IgD-negative memory B cell (primary cell): ENCODE results near the gene FBXO24. TPM values are rescaled to one million over a fixed set of nuclear protein-coding genes. Genes with fewer than 3 reads are reported as not detected.

Experiments used
- H3K27ac Mint-ChIP-seq, 3 donors: one replicate each; pipeline ENCODE4 v1.8.0; 2020 to 2022; ENCODE audit warnings: mild to moderate bottlenecking in 3 of 3, mixed read lengths in 3 of 3, moderate library complexity in 1 of 3
- H3K27me3 Mint-ChIP-seq: one replicate; pipeline ENCODE4 v1.8.0; 2021; ENCODE audit warnings: mixed read lengths
- H3K36me3 Mint-ChIP-seq: one replicate; pipeline ENCODE4 v1.8.0; 2020; ENCODE audit warnings: mild to moderate bottlenecking, mixed read lengths
- H3K4me1 Mint-ChIP-seq, 3 donors: one replicate each; pipeline ENCODE4 v1.8.0; 2020 to 2022; ENCODE audit warnings: mixed read lengths in 3 of 3, mild to moderate bottlenecking in 1 of 3
- H3K4me3 Mint-ChIP-seq, 4 donors: one replicate each; pipeline ENCODE4 v1.8.0; 2020 to 2022; ENCODE audit warnings: mild to moderate bottlenecking in 4 of 4, mixed read lengths in 4 of 4, moderate library complexity in 3 of 4
- H3K9me3 Mint-ChIP-seq, 3 donors: one replicate each; pipeline ENCODE4 v1.8.0; 2020 to 2021; ENCODE audit warnings: mixed read lengths in 3 of 3, mild to moderate bottlenecking in 1 of 3
- polyA plus RNA-seq: library from polyadenylated mRNA; unstranded; fragments of 300-500 nt; fragmentation: Illumina TruSeq; gene quantifications from one replicate; pipeline ENCODE4 v1.2.3, GENCODE V29; 2021

The FBXO24 gene
- polyA plus RNA-seq, 1 donor from 2014 or later, result 0.36 TPM

GRCh38 chr7:100575206-100575631 is 10.9 kb upstream of the FBXO24 start:
- Mint-ChIP-seq H3K4me3 (no peak overlapping the region), H3K36me3 (peaks cover 7% of the 10 kb centered on the region), H3K9me3 (no peaks in the 10 kb centered on the region), H3K4me1 (peaks cover 5 to 6% (median 6%) of the 10 kb centered on the region in 3 donors), H3K27ac (no peak overlapping the region), H3K27me3 (no peaks in the 10 kb centered on the region)

GRCh38 chr7:100575746-100576383 is 10.3 kb upstream of the FBXO24 start:
- no peak overlapping the region for H3K27ac Mint-ChIP-seq
- no peak overlapping the region for H3K4me3 Mint-ChIP-seq
- H3K4me1 Mint-ChIP-seq, result peaks cover 5 to 6% (median 6%) of the 10 kb centered on the region in 3 donors
- H3K36me3 Mint-ChIP-seq, result peaks cover 7% of the 10 kb centered on the region
- H3K9me3 Mint-ChIP-seq, result no peaks in the 10 kb centered on the region
- no peaks in the 10 kb centered on the region for H3K27me3 Mint-ChIP-seq

GRCh38 chr7:100576384-100576993 is 9.6 kb upstream of the FBXO24 start:
- Mint-ChIP-seq H3K9me3 (no peaks in the 10 kb centered on the region), H3K36me3 (peaks cover 7% of the 10 kb centered on the region), H3K4me1 (peaks cover 5 to 6% (median 5%) of the 10 kb centered on the region in 3 donors), H3K27me3 (no peaks in the 10 kb centered on the region), H3K4me3 (no peak overlapping the region), H3K27ac (peak overlapping the region in 1 of 3 donors; percentile 63)

GRCh38 chr7:100577103-100577502 is 9.0 kb upstream of the FBXO24 start:
- Mint-ChIP-seq H3K4me3 (no peak overlapping the region), H3K9me3 (no peaks in the 10 kb centered on the region), H3K27me3 (no peaks in the 10 kb centered on the region), H3K36me3 (peaks cover 7% of the 10 kb centered on the region), H3K27ac (no peak overlapping the region), H3K4me1 (peaks cover 0 to 2% (median under 1%) of the 10 kb centered on the region in 3 donors)

DNA sequence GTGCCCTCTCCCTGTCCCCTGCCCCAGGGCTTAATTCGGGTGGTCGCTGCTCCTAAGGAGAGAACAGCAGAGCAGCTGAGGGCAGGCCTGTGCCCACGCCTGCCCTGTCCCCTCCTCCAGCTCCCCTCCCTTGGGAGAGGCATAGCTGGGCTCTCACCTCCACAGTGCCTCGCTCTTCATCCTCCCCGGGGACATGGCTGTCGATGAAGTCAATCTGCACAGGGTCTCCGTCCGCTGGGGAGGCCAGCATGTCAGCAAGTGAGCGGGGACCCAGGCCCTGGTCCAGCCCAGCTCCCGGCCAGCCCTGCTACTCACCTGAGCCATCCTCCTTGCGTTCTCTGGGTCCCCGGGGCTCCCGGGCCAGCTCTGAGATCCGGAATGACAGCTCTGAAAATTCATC is 8.6 kb upstream of the FBXO24 start:
- peaks cover 7% of the 10 kb centered on the region for H3K36me3 Mint-ChIP-seq
- H3K4me3 Mint-ChIP-seq, result no peak overlapping the region
- H3K9me3 Mint-ChIP-seq, result no peaks in the 10 kb centered on the region
- no peaks in the 10 kb centered on the region for H3K27me3 Mint-ChIP-seq
- H3K27ac Mint-ChIP-seq, result no peak overlapping the region
- peaks cover 0 to 2% (median 0%) of the 10 kb centered on the region in 3 donors for H3K4me1 Mint-ChIP-seq

- Mint-ChIP-seq H3K9me3 (no peaks in the 10 kb centered on the region), H3K27me3 (no peaks in the 10 kb centered on the region), H3K4me1 (peaks cover 3 to 8% (median 7%) of the 10 kb centered on the region in 3 donors), H3K27ac (no peak overlapping the region), H3K4me3 (peak overlapping the region in 1 of 4 donors; percentile 48), H3K36me3 (peaks cover 7% of the 10 kb centered on the region)
Measured at GRCh38 chr7:100578246-100579183, 7.6 kb upstream of the FBXO24 start.

- Mint-ChIP-seq H3K9me3 (no peaks in the 10 kb centered on the region), H3K4me3 (no peak overlapping the region), H3K4me1 (peaks cover 6 to 16% (median 15%) of the 10 kb centered on the region in 3 donors), H3K27me3 (no peaks in the 10 kb centered on the region), H3K36me3 (peaks cover 3% of the 10 kb centered on the region), H3K27ac (no peak overlapping the region)
Measured at GRCh38 chr7:100580466-100581283, 5.5 kb upstream of the FBXO24 start.

GRCh38 chr7:100582041-100582579 is 4.0 kb upstream of the FBXO24 start:
- H3K4me3 Mint-ChIP-seq, result peak overlapping the region in 2 of 4 donors; percentile 3 to 46
- H3K36me3 Mint-ChIP-seq, result peaks cover 3% of the 10 kb centered on the region
- no peaks in the 10 kb centered on the region for H3K9me3 Mint-ChIP-seq
- peak overlapping the region; percentile 89 to 98 (median 98) for H3K27ac Mint-ChIP-seq
- no peaks in the 10 kb centered on the region for H3K27me3 Mint-ChIP-seq
- peaks cover 9 to 20% (median 17%) of the 10 kb centered on the region in 3 donors for H3K4me1 Mint-ChIP-seq

DNA sequence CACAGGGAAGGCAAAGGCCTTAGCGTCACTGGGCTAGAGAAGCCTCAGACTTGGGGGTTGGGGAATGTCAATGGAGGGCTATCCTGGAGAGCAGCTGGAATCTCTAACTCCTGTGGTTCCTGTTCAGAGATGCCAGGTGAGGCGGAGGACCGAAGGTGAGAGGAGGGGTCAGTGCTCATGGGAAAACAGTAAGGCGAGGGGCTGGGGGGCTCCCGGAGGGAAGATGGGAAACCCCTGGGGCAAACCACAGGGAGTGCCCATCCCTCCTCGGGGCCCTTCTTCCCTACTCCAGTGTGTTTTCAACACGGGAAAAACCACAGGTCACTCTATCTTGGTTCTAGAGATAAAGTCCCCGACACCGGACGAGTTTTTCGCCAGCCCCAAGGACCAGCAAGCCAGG is 3.5 kb upstream of the FBXO24 start:
- Mint-ChIP-seq H3K27ac (peak overlapping the region; percentile 89 to 98 (median 98)), H3K36me3 (peaks cover 3% of the 10 kb centered on the region), H3K9me3 (no peaks in the 10 kb centered on the region), H3K27me3 (no peaks in the 10 kb centered on the region), H3K4me1 (peaks cover 9 to 20% (median 17%) of the 10 kb centered on the region in 3 donors), H3K4me3 (peak overlapping the region; percentile 46 to 98 (median 62))

- H3K36me3 Mint-ChIP-seq, result peaks cover 3% of the 10 kb centered on the region
- peak overlapping the region; percentile 86 to 98 (median 96) for H3K4me3 Mint-ChIP-seq
- peak overlapping the region; percentile 89 to 98 (median 98) for H3K27ac Mint-ChIP-seq
- H3K27me3 Mint-ChIP-seq, result no peaks in the 10 kb centered on the region
- H3K4me1 Mint-ChIP-seq, result peaks cover 13 to 20% (median 18%) of the 10 kb centered on the region in 3 donors
- no peaks in the 10 kb centered on the region for H3K9me3 Mint-ChIP-seq
Measured at GRCh38 chr7:100583132-100584053, 2.7 kb upstream of the FBXO24 start.

- Mint-ChIP-seq H3K4me3 (peak overlapping the region; percentile 86 to 98 (median 96)), H3K4me1 (peaks cover 16 to 20% (median 20%) of the 10 kb centered on the region in 3 donors), H3K27me3 (no peaks in the 10 kb centered on the region), H3K27ac (peak overlapping the region; percentile 89 to 98 (median 98)), H3K9me3 (no peaks in the 10 kb centered on the region), H3K36me3 (peaks cover 3% of the 10 kb centered on the region)
Measured at GRCh38 chr7:100584054-100584682, 2.0 kb upstream of the FBXO24 start.

- no peaks in the 10 kb centered on the region for H3K36me3 Mint-ChIP-seq
- H3K4me1 Mint-ChIP-seq, result peaks cover 16 to 20% (median 20%) of the 10 kb centered on the region in 3 donors
- H3K4me3 Mint-ChIP-seq, result peak overlapping the region; percentile 86 to 98 (median 96)
- H3K9me3 Mint-ChIP-seq, result no peaks in the 10 kb centered on the region
- H3K27ac Mint-ChIP-seq, result peak overlapping the region; percentile 89 to 98 (median 98)
- no peaks in the 10 kb centered on the region for H3K27me3 Mint-ChIP-seq
Measured at GRCh38 chr7:100584683-100585510, 1.2 kb upstream of the FBXO24 start.
